HFFc6 (cell line): ENCODE data around the gene ATP13A3. TPM values are rescaled to one million over a fixed set of nuclear protein-coding genes. Genes with fewer than 3 reads are reported as not detected.
A peak's percentile ranks its signal among the peaks of the same experiment; 100 is the strongest.

Experiments
- DNase-seq: peaks from one replicate; pipeline ENCODE4 v3.0.0-alpha.2; 2018
- H3K27ac Mint-ChIP-seq: 2 replicates; pipeline ENCODE4 v1.8.0; 2020; ENCODE audit warnings: mild to moderate bottlenecking, mixed read lengths
- H3K27me3 Mint-ChIP-seq: 2 replicates; pipeline ENCODE4 v1.8.0; 2021; ENCODE audit warnings: mild to moderate bottlenecking, moderate library complexity, mixed read lengths; ENCODE audit not compliant: insufficient read depth
- H3K36me3 Mint-ChIP-seq: 2 replicates; pipeline ENCODE4 v1.8.0; 2021; ENCODE audit warnings: low read depth, mixed read lengths
- H3K4me1 Mint-ChIP-seq: 2 replicates; pipeline ENCODE4 v1.8.0; 2020; ENCODE audit warnings: low read depth, mixed read lengths
- H3K4me3 Mint-ChIP-seq: 2 replicates; pipeline ENCODE4 v1.8.0; 2020; ENCODE audit warnings: mild to moderate bottlenecking, moderate library complexity, mixed read lengths
- H3K9me3 Mint-ChIP-seq: 2 replicates; pipeline ENCODE4 v1.8.0; 2020; ENCODE audit warnings: mild to moderate bottlenecking, mixed read lengths
- CTCF ChIP-seq: fragments of 200-600 bp; sonication (generic); IDR thresholded peaks from 2 replicates; pipeline ENCODE4 v1.5.0; 2021; ENCODE audit warnings: antibody characterized with exemption, mild to moderate bottlenecking
- total RNA-seq, 6 experiments: library from RNA; stranded (reverse); fragmentation: NEBNext Ultra II Directional; extraction: Animal tissue kit (Norgen Biotek cat#: 25700); gene quantifications; 2 replicates in 1 of 6; 3 replicates in 5 of 6; pipeline ENCODE4 v1.2.3, GENCODE V29; 2021

ATP13A3 gene
- total RNA-seq, 6 experiments from 2014 or later: 114 to 123 (median 117) TPM

DNA sequence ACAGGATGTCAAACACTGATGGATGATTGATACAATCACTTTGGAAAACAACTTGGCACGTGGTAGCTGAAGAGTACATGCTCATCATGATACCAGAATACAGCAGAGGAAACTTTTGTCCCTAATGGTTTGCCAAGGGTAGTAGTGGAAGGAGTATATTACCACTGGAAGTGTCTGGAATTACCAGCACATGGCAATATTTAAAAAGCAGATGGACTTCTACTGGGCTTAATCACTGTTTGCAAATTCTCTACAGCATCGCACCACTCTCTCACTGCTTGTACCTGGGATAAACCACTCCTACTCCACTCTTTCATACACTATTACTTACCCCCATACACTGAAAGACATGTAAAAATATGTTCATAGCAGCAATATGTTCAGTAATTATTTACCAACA is 68.1 kb downstream of the ATP13A3 start:
- Mint-ChIP-seq H3K36me3 (peaks cover 27% of the 10 kb centered on the region), H3K27ac (no peak overlapping the region)
- no peak for TF ChIP-seq CTCF

DNA sequence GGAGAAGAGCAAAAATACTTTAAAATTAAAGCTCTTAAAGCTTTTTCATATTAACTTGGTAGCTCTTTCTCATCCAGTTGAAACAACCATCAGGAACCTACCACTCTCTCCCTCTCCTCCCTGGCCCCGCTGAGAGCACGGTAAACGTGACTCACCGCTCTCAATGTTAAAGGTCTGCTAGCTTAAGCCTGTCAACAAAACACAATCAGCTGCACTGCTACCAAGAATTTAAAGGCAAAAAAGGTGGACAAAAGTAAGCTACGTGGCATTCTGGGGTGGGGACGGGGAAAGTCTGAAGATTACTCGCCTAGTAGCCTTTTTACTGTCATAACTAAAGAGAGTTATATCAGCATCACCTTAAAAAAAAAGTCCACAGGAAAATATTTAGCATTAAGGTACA is 79.4 kb downstream of the ATP13A3 start:
- Mint-ChIP-seq H3K36me3 (peaks cover 34% of the 10 kb centered on the region), H3K4me1 (peaks cover 24% of the 10 kb centered on the region), H3K27ac (no peak overlapping the region), H3K9me3 (no peaks in the 10 kb centered on the region), H3K27me3 (peaks cover 2% of the 10 kb centered on the region), H3K4me3 (no peak overlapping the region)
- DNase-seq: peak; percentile 9
- TF ChIP-seq CTCF: no peak

More for the DNA sequence above, 68.1 kb downstream of the ATP13A3 start:
- DNase-seq: no peak
- Mint-ChIP-seq H3K4me3 (no peak overlapping the region), H3K4me1 (peaks cover 23% of the 10 kb centered on the region), H3K9me3 (no peaks in the 10 kb centered on the region), H3K27me3 (no peaks in the 10 kb centered on the region)

DNA sequence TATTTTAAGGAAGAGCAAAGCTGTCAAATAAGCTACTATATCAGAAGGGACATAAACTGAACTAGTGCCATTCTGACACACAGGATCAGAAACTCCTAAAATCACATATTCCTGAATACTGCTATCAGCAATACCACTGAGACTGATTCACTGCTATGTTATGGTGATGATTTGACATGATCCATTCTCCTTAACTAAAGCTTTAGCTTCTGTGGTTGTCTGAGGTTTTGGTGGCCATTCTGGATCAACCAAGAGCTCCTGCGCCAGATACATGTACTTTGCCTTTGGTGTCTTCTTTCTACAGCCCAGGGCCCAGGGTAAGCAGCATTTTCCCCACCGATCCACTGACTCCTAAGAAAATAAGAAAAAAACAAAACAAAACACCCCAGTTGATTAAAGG is 81.0 kb downstream of the ATP13A3 start:
- no peak for DNase-seq
- Mint-ChIP-seq H3K9me3 (no peaks in the 10 kb centered on the region), H3K27ac (peak overlapping the region; percentile 9; the same call in 1 of the 2 replicates), H3K36me3 (peaks cover 26% of the 10 kb centered on the region), H3K4me1 (peaks cover 24% of the 10 kb centered on the region), H3K4me3 (no peak overlapping the region), H3K27me3 (peaks cover 2% of the 10 kb centered on the region)
- no peak for TF ChIP-seq CTCF

- peak; percentile 58 for DNase-seq
- peak; percentile 89 for TF ChIP-seq CTCF
- peaks cover 8% of the 10 kb centered on the region for H3K27me3 Mint-ChIP-seq
Observed at GRCh38 chr3:194404365-194405140, 82.2 kb downstream of the ATP13A3 start.

GRCh38 chr3:194401868-194402329 is 84.9 kb downstream of the ATP13A3 start:
- H3K36me3 Mint-ChIP-seq: peaks cover 14% of the 10 kb centered on the region
- DNase-seq: no peak
- H3K27me3 Mint-ChIP-seq: peaks cover 11% of the 10 kb centered on the region
- H3K4me3 Mint-ChIP-seq: no peak overlapping the region
- no peaks in the 10 kb centered on the region for H3K9me3 Mint-ChIP-seq
- peaks cover 17% of the 10 kb centered on the region for H3K4me1 Mint-ChIP-seq
- TF ChIP-seq CTCF: no peak
- H3K27ac Mint-ChIP-seq: no peak overlapping the region

More at GRCh38 chr3:194404365-194405140, 82.2 kb downstream of the ATP13A3 start:
- peaks cover 26% of the 10 kb centered on the region for H3K36me3 Mint-ChIP-seq
- H3K4me3 Mint-ChIP-seq: no peak overlapping the region
- peaks cover 24% of the 10 kb centered on the region for H3K4me1 Mint-ChIP-seq
- H3K9me3 Mint-ChIP-seq: no peaks in the 10 kb centered on the region
- no peak overlapping the region for H3K27ac Mint-ChIP-seq
